Measurements from ENCODE around the gene FBXO2. TPM values are rescaled to one million over a fixed set of nuclear protein-coding genes. Genes with fewer than 3 reads are reported as not detected.
A peak's percentile ranks its signal among the peaks of the same experiment; 100 is the strongest.
"Not testable (repeated sequence)": the region's sequence is repeated elsewhere in the genome, so short reads cannot be mapped to it uniquely, and the experiment has no call there.

FBXO2 gene
- total RNA-seq, 2 donors from 2014 or later = 1.9 to 2.0 TPM

DNA sequence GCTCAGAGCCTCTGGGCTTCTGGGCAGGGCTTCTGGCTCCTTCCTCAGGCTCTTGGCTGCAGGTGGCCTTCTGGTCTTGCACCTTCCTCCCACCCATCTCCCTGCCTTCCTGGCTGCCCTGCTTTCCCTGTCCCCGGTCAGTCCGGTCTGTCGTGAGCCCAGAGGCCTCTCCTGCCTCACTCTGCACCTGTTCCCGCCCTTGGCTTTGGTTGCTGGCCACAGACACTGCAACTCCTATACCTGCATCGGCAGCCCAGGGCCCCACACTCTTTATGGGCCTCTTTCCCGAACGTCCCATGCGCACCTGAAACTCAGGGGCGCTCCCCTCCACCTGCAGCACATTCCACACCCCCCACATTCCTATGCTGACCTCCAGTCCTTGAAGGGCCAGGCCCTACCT, 7.9 kb downstream of the FBXO2 start:
- DNase-seq (ENCODE audit: low spot score in 2 of 2) = no peak
- no peak for ATAC-seq
- no peak overlapping the region for H3K27ac Mint-ChIP-seq
- no peaks in the 10 kb centered on the region for H3K36me3 Mint-ChIP-seq
- no peaks in the 10 kb centered on the region for H3K9me3 Mint-ChIP-seq

DNA sequence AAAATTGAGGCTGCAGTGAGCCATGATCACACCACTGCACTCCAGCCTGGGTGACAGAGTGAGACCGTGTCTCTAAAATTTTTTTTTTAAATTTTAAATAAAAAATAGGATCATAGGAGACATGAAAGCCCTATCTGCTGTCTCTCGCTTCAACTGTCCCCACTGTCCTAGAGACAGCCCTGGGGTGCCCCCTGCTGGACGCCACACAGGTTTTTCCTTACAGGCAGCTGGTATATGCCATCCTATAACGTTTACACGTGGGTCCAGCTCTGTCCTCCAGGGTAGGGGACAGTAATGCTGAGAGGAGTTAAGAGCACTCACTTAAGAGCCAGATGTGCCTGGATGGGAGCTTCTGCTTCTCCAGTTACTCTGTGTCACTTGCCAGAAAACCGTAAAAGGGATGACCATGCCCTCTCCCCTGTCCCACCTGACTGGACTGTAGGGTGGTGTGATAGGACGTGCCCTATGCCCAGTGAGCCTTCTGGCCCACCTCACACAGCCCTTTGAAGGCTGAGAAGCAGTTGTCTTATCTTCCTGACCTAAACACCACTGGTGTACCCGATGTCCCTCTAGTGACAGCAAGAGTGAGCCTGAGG, 8.5 kb downstream of the FBXO2 start:
- Mint-ChIP-seq H3K9me3 (no peaks in the 10 kb centered on the region), H3K27ac (no peak overlapping the region), H3K36me3 (no peaks in the 10 kb centered on the region)
- DNase-seq (ENCODE audit: low spot score in 2 of 2) = peak; percentile 74 to 85
- ATAC-seq = peak; percentile 63 to 69

DNA sequence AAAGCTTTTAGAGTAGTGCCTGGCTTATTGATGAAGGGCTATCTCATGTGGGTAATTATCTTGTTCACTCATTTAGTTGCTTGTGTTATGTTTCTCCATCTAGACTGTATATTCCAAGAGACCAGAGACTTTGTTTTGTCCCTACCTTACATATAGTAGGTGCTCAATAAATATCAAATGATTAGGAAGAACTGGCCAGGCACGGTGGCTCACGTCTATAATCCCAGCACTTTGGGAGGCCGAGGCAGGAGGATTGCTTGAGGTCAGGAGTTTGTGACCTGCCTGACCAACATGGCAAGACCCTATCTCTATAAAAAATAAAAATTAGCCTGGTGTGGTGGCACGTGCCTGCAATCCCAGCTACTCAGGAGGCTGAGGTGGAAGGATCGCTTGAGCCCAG, 9.0 kb downstream of the FBXO2 start:
- no peaks in the 10 kb centered on the region for H3K36me3 Mint-ChIP-seq
- H3K9me3 Mint-ChIP-seq = no peaks in the 10 kb centered on the region
- no peak overlapping the region for H3K27ac Mint-ChIP-seq
- ATAC-seq (no peak), DNase-seq (ENCODE audit: low spot score in 2 of 2) (no peak)

DNA sequence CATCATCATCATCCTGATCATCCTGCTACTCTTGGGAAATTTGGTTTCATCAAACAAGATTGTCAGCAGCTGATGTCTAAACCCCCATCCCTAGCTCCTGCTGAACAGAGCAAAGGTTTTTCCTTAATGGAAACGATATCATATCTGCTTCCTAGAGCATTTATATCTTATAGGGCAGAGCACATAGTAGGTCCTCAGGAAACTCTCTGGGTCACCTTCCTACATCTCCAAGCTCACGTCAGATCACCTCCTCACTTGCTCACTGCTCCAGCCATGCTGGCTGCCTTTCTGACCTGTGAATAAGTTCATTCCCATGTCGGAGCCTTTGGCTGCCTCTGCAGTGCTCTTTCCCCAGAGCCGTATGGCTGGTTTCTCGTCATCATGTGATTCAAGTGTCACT, 10.4 kb downstream of the FBXO2 start:
- no peak for ATAC-seq
- no peak for DNase-seq (ENCODE audit: low spot score in 2 of 2)
- H3K36me3 Mint-ChIP-seq = no peaks in the 10 kb centered on the region
- H3K27ac Mint-ChIP-seq = no peak overlapping the region
- H3K9me3 Mint-ChIP-seq = no peaks in the 10 kb centered on the region

DNA sequence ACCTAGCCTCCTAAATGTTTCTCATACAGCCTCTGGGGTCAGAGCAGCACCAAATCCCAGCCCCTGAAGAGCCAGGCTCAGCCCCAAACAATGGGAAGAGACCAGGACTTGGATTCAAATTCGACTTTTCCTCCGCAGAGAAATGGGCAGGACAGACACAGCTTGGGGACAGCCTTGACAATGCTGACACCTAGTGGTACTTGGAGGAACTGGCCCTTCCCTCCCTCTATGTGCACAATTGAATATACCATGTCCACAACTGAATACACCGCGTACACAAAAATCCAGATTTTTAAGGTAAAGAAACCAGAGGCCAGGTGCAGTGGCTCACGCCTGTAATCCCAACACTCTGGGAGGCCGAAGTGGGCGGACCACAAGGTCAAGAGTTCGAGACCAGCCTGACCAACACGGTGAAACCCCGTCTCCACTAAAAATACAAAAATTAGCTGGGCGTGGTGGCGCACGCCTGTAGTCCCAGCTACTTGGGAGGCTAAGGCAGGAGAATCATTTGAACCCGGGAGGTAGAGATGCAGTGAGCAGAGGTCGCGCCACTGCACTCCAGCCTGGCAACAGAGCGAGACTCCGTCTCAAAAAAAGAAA, 11.7 kb downstream of the FBXO2 start:
- peak in 1 of 2 donors; percentile 75 for DNase-seq (ENCODE audit: low spot score in 2 of 2)
- H3K36me3 Mint-ChIP-seq, H3K9me3 Mint-ChIP-seq: not testable (repeated sequence)
- peak overlapping the region in 1 of 2 donors; percentile 50 for H3K27ac Mint-ChIP-seq
- peak; percentile 70 to 80 for ATAC-seq

DNA sequence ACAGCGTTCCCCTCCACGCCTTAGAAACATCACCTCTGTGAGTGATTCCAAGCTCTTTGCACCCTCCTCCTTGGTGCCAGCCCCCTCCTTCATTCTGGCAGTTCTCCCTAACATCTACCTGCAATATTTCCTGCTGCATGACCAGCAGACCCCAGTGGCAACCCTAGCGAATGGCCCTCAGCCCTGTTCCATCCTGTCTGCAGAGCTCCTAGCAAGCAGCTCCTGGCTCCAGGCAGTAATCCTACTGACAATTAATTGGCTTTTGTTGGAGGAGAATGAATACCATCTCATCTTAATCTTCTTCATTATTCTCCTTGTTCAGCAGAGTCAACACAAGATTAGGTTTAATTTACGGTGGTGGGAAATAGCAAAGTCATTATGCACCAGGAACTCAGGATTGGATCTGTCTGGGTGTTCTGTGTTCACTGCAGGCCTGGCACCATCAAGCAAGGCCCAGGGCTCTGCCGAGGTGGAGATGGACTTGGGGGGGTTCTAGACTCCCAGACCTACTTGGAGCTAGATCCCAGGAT, 12.4 kb downstream of the FBXO2 start:
- no peak for ATAC-seq
- no peak overlapping the region for H3K27ac Mint-ChIP-seq
- no peaks in the 10 kb centered on the region for H3K36me3 Mint-ChIP-seq
- no peaks in the 10 kb centered on the region for H3K9me3 Mint-ChIP-seq
- DNase-seq (ENCODE audit: low spot score in 2 of 2) = no peak

DNA sequence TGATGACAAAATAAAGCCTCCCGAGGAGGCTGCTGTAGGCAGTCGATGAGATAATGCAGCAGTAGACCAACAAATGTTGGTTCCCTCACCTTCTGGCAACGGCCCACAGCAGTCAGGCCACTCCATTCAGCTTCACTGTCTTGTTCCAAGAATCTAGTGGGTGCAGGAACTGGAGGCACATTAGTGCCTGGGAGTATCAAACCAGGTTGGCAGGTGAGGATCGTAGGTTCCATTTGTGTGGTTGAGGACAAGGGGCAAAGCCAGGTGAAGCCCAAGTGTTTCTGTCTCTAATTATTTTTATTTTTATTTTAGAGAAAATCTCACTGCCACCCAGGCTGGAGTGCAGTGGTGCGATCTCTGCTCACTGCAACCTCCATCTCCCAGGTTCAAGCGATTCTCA, 13.3 kb downstream of the FBXO2 start:
- Mint-ChIP-seq H3K27ac (no peak overlapping the region), H3K36me3 (no peaks in the 10 kb centered on the region), H3K9me3 (no peaks in the 10 kb centered on the region)
- no peak for ATAC-seq
- no peak for DNase-seq (ENCODE audit: low spot score in 2 of 2)

DNA sequence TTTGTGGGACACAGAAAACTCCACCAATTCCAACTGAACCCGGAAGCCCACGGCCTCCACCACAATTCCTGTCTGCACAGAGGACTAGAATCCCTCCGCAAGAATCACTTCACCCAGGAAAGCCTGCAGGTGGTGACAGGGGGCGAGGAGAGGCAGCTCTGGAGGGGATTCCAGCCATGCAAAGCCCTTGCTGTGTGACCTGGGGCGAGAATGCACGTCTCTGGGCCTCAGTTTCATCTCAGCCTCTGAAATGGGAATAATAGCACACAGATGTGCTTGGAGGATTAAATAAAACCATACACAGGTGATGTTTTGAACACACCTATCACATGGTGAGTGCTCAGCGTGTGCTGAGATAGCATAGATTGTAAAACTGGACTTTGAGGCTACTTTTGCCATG, 14.1 kb downstream of the FBXO2 start:
- ATAC-seq (no peak), DNase-seq (ENCODE audit: low spot score in 2 of 2) (no peak)
- no peaks in the 10 kb centered on the region for H3K36me3 Mint-ChIP-seq
- H3K9me3 Mint-ChIP-seq = no peaks in the 10 kb centered on the region
- no peak overlapping the region for H3K27ac Mint-ChIP-seq

DNA sequence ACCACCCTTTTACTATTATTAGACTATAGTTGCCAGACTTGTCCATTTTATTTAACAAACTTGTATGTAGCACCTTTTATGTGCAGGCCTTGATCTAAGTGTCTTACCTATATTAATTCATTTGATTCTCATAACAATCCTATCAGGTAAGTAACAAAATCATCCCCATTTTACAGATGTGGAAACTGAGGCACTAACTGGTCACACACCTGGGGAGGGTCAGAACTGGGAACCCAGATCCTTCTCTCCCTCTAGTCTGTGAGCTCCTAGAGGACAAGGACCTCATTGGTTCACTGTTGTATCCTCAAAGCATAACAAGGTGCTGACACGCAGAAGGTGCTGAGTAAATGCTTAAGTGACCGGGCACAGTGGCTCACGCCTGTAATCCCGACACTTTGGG, 14.9 kb downstream of the FBXO2 start:
- Mint-ChIP-seq H3K9me3 (no peaks in the 10 kb centered on the region), H3K36me3 (no peaks in the 10 kb centered on the region), H3K27ac (no peak overlapping the region)
- DNase-seq (ENCODE audit: low spot score in 2 of 2) (no peak), ATAC-seq (no peak)

DNA sequence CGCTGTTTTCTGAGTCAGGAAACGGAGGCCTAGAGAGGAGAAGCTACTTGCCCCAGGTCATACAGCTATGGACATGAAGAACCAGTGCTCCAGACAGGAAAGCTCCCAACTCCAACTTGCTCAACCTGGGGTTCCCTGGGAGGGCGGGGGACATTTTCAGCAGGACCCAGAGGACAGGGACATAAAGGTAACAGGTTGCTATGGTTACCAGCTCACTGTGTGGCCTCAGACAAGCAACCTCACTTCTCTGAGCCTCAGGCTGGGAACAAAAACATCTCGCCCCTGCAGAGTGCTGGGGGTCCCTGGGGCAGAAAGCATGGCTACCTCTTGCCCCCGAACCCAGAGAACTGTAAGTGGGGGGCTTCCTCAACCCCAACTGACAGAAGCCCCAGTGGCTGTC, 16.1 kb downstream of the FBXO2 start:
- Mint-ChIP-seq H3K36me3 (no peaks in the 10 kb centered on the region), H3K27ac (no peak overlapping the region), H3K9me3 (no peaks in the 10 kb centered on the region)
- ATAC-seq = no peak
- no peak for DNase-seq (ENCODE audit: low spot score in 2 of 2)

DNA sequence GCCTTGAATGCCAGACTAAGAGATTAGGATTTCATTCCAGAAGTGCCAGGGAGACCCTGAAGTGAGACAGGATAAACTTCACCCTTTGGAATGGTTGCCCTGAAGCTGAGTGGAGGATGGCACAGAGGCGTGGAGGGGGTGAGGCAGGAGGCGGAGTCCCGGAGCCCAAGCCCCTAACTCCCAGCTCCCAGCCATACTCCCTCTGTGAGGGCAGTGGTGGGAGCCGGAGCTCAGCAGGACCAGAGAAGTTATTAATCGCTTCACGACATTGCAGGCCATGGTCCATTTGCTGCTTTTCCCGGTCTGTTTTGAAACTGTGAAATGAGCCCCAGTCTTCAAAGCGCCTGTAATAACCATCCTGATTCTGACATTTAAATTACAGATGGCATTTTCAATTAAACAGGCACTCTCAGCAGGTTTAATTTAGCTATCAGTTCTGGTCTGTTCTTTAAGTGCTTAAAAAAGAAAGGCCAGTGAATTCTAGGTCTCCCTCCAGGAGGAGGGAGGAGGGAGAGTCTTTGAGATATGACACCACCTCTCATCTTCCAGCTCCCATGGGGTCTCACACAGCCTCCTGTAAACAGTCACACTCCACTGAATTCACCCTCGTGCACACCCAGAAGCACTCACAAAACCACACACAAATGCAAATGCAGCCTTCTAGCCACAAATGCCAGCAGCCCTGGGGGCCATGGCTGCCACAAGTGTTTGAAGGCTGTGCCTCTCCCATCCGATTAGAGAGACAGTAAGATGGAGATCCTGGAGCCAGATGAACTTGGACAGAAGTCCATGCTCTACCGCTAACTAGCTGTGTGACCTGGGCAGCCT, 19.6 kb downstream of the FBXO2 start:
- H3K27ac Mint-ChIP-seq = no peak overlapping the region
- H3K9me3 Mint-ChIP-seq = no peaks in the 10 kb centered on the region
- ATAC-seq (no peak), DNase-seq (ENCODE audit: low spot score in 2 of 2) (no peak)
- no peaks in the 10 kb centered on the region for H3K36me3 Mint-ChIP-seq

DNA sequence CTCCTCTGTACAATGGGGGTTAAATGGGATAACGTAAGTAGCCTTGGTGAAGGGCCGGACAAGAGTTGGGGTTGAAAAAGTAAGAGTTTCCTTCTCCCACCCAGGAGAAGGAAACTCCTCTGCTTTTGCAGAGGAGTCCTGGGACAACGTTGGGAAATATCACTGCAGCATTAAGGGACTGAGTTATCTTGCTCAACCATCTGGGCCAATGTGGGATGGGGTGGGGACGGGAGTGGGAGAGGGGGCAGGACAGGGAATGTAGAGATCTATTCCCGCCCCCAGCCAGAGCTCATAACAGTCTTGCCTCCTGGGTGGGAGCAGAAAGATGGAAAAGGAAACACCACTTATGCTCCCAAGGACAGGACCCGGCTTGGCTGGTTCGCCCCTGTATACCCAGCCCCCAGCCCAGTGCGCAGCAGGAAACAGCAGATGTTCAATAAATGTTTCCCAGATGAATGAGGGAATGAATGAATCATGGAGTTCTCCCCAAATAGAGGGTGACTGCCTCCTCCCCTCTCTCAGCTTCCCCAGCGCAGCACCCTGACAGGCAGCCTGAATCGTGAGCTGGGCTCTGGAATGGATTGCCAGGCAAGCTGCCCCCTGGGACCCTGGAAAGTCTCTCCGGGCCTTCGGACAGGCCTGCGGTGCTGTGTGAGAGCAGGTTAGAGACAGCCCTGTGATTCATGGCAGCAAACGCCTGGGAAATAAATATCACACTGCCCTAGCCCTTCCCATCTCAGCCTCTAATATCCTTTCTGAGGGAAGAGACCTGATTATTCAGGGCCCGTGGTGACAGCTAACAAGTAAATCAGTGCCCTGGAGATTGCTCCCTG, 24.8 kb downstream of the FBXO2 start:
- ATAC-seq = no peak
- H3K9me3 Mint-ChIP-seq = no peaks in the 10 kb centered on the region
- H3K36me3 Mint-ChIP-seq = no peaks in the 10 kb centered on the region
- H3K27ac Mint-ChIP-seq = no peak overlapping the region
- DNase-seq (ENCODE audit: low spot score in 2 of 2) = no peak

DNA sequence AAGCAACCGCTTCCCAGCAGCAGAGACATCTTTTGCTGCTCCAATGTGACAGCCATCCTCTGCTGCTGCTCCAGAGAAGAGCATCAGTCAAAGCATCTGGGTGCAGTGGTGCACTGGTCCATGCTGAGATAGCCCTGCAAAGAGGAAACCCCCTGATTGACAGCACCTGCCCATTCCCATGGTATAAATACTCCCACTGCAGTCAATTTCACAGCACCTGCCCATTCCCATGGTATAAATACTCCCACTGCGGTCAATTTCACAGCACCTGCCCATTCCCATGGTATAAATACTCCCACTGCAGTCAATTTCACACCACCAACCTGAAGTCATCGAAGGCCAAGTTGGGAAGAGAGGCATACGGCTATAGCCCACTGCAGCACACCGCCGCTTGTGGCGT, 25.5 kb downstream of the FBXO2 start:
- no peaks in the 10 kb centered on the region for H3K9me3 Mint-ChIP-seq
- no peaks in the 10 kb centered on the region for H3K36me3 Mint-ChIP-seq
- ATAC-seq = no peak
- DNase-seq (ENCODE audit: low spot score in 2 of 2) = no peak
- no peak overlapping the region for H3K27ac Mint-ChIP-seq

DNA sequence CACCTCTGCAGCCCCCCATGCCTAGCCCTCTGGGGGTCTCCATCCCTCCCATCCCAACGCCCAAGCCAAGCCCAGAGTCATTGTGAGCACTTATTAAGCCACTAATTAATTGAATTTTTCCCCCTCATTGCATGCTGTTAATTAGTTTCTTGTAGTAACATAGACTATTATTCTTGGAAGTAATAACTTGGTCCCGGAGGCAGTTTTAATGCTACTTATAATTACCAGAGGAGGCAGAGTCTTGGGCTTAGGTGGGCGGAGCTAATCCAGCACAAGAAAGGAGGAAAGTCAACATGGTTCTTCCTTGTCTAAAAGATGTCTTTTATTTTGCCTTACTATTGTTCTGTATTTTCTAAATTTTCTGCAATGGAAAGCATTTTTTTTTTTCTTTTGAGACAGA, 27.7 kb downstream of the FBXO2 start:
- DNase-seq (ENCODE audit: low spot score in 2 of 2) = no peak
- no peak overlapping the region for H3K27ac Mint-ChIP-seq
- H3K36me3 Mint-ChIP-seq = no peaks in the 10 kb centered on the region
- ATAC-seq = no peak
- no peaks in the 10 kb centered on the region for H3K9me3 Mint-ChIP-seq

DNA sequence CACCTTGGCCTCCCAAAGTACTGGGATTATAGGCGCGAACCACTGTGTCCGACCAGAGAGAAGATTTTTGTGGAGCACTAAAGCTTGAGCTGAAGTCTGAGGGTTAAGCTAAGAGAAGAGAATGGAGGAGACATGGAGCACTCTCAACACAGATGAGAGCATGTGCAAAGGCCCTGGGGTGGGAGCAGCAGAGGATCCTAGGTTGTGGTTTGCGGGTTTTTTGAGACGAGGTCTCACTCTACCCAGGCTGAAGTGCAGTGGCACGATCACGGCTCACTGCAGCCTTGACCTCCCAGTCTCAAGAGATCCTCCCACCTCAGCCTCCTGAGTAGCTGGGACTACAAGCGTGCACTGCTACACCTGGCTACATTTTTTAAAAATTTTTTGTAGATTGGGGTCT, 30.5 kb downstream of the FBXO2 start:
- no peaks in the 10 kb centered on the region for H3K36me3 Mint-ChIP-seq
- H3K9me3 Mint-ChIP-seq = no peaks in the 10 kb centered on the region
- DNase-seq (ENCODE audit: low spot score in 2 of 2) = no peak
- ATAC-seq = no peak
- H3K27ac Mint-ChIP-seq = no peak overlapping the region

DNA sequence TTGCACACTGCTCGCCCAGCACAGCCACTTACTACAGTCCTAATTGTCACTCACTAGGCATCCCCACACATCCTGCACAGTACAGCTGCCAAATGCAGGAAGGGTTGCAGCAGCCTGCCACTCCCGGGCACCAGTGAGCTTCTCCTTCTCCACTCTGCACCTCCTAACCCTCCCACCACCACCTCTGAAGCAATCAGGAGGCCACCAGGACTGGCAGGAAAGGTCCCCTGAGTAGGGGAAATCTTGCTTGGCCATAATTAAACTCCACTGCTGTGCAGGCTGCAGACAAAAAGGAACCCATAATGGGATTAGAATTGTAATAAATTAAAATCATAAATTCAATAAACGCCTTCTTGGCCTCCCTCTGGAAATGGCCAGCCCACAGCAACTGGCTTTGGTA, 31.8 kb downstream of the FBXO2 start:
- ATAC-seq (no peak), DNase-seq (ENCODE audit: low spot score in 2 of 2) (no peak)
- Mint-ChIP-seq H3K27ac (no peak overlapping the region), H3K9me3 (no peaks in the 10 kb centered on the region), H3K36me3 (no peaks in the 10 kb centered on the region)

DNA sequence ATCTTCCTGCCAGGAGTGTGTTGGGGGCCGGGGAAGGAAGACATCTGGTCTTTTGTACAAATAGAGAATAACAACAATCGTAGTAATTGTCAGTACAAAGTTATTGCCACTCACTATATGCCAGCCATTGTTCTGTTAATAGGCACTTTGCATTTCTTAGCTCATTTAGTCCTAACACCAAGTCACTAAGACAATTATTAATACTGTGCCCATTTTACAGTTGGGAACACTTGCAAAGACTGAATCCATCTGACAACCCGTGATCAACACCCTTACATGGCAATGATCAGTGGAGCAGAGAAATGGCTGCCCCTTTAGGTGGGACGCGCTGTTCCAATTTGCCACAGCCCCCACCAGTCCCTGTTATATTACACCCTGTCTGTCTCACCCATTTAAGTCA, 33.3 kb downstream of the FBXO2 start:
- DNase-seq (ENCODE audit: low spot score in 2 of 2) (no peak), ATAC-seq (no peak)
- no peaks in the 10 kb centered on the region for H3K9me3 Mint-ChIP-seq
- H3K36me3 Mint-ChIP-seq = no peaks in the 10 kb centered on the region
- no peak overlapping the region for H3K27ac Mint-ChIP-seq
